GM12892 (cell line): ENCODE results near the gene PNMA1.

ENCODE experiments used
- DNase-seq: peaks from one replicate; pipeline ENCODE4 v3.0.0; 2011; ENCODE audit not compliant: insufficient read length
- FAIRE-seq: peaks from 2 replicates; lab custom pipeline; 2011; peaks lifted over from hg19 to GRCh38; lab: Jason Lieb, UNC
- POLR2A ChIP-seq: IDR thresholded peaks from 2 replicates; pipeline ENCODE4 v1.6.1; 2011; ENCODE audit warnings: low read depth, low read length, control low read depth
- POLR2AphosphoS5 ChIP-seq: IDR thresholded peaks from 2 replicates; pipeline ENCODE4 v1.6.1; 2011; ENCODE audit warnings: low read depth, low read length, control low read depth
- TAF1 ChIP-seq: IDR thresholded peaks from 2 replicates; pipeline ENCODE4 v1.6.1; 2011; ENCODE audit warnings: low read depth, mild to moderate bottlenecking, control low read depth, low read length, borderline replicate concordance

Gene PNMA1

GRCh38 chr14:73719791-73720190 is 5.6 kb upstream of the PNMA1 start:
- no peak for TF ChIP-seq POLR2AphosphoS5
- no peak for TF ChIP-seq TAF1
- no peak for TF ChIP-seq POLR2A
- no peak for DNase-seq
- no peak for FAIRE-seq

- DNase-seq: no peak
- no peak for FAIRE-seq
- TF ChIP-seq TAF1 (no peak), POLR2A (no peak; the same call in 1 of the 2 replicates), POLR2AphosphoS5 (no peak)
These were observed 5.2 kb upstream of the PNMA1 start for GRCh38 chr14:73719361-73719760.

GRCh38 chr14:73718418-73719251 is 4.5 kb upstream of the PNMA1 start:
- DNase-seq (no peak), FAIRE-seq (no peak)

GRCh38 chr14:73717711-73718417 is 3.7 kb upstream of the PNMA1 start:
- FAIRE-seq (no peak), DNase-seq (no peak)
- no peak; the same call in 1 of the 2 replicates for TF ChIP-seq POLR2A
- TF ChIP-seq POLR2AphosphoS5: no peak
- no peak for TF ChIP-seq TAF1

More at GRCh38 chr14:73718418-73719251, 4.5 kb upstream of the PNMA1 start:
- TF ChIP-seq TAF1: no peak
- TF ChIP-seq POLR2AphosphoS5: 0 out of 2 replicates have a peak, but pooled peaks have one; percentile 6
- TF ChIP-seq POLR2A: no peak

GRCh38 chr14:73717266-73717665 is 3.1 kb upstream of the PNMA1 start:
- no peak for FAIRE-seq
- no peak for DNase-seq
- TF ChIP-seq TAF1: no peak
- no peak for TF ChIP-seq POLR2AphosphoS5
- no peak for TF ChIP-seq POLR2A

GRCh38 chr14:73715707-73716106 is 1.5 kb upstream of the PNMA1 start:
- TF ChIP-seq POLR2A (no peak; the same call in 1 of the 2 replicates), POLR2AphosphoS5 (peak; percentile 67)

GRCh38 chr14:73714656-73715081 is 485 bp upstream of the PNMA1 start:
- TF ChIP-seq TAF1 (no peak), POLR2AphosphoS5 (no peak; the same call in 1 of the 2 replicates), POLR2A (0 out of 2 replicates have a peak, but pooled peaks have one; percentile 8)
- no peak for DNase-seq
- FAIRE-seq: no peak

More at GRCh38 chr14:73715707-73716106, 1.5 kb upstream of the PNMA1 start:
- no peak for FAIRE-seq
- no peak for DNase-seq

GRCh38 chr14:73713206-73713802 is 880 bp downstream of the PNMA1 start:
- DNase-seq: no peak
- peak; percentile 96 for FAIRE-seq
- TF ChIP-seq POLR2A (no peak), TAF1 (no peak), POLR2AphosphoS5 (no peak)

- DNase-seq (no peak), FAIRE-seq (peak; percentile 71)
- TF ChIP-seq POLR2AphosphoS5 (no peak), POLR2A (peak; percentile 22; the same call in 1 of the 2 replicates)
These were observed 1.5 kb downstream of the PNMA1 start for GRCh38 chr14:73712540-73713180.

- DNase-seq: no peak
- TF ChIP-seq TAF1 (no peak), POLR2AphosphoS5 (no peak)
- no peak for FAIRE-seq
These were observed 2.1 kb downstream of the PNMA1 start for GRCh38 chr14:73712071-73712506.

- no peak for FAIRE-seq
- TF ChIP-seq POLR2A (no peak), POLR2AphosphoS5 (no peak), TAF1 (no peak)
- DNase-seq: no peak
These were observed 3.4 kb downstream of the PNMA1 start for GRCh38 chr14:73710737-73711136.
